ENCODE measurements around the gene PTPN6. TPM values are rescaled to one million over a fixed set of nuclear protein-coding genes. Genes with fewer than 3 reads are reported as not detected.

Gene PTPN6
- total and polyA plus RNA-seq, 2 of the 8 experiments (the other 6 are each of a cell fraction or from before 2014, with no cell fraction given), result 16.3 to 28.4 TPM

- no peaks in the 10 kb centered on the region for H3K27me3 ChIP-seq (replicated peaks in 1 of 4; ENCODE audit: control insufficient read depth in 3 of 4, extremely low read depth in 1 of 4, insufficient read depth in 3 of 4, low read length in 3 of 4)
- no peak overlapping the region for H4K8ac ChIP-seq (ENCODE audit: extremely low read depth, insufficient read depth, low read length)
- H2AFZ ChIP-seq (ENCODE audit: low read length), result no peak overlapping the region
- H3K9me3 ChIP-seq (ENCODE audit: insufficient read depth in 2 of 2, low read depth in 1 of 2, low read length in 1 of 2), result no peaks in the 10 kb centered on the region
- H4K5ac ChIP-seq (ENCODE audit: insufficient read length, low read depth, low read length), result peak overlapping the region; percentile 42
- peak overlapping the region; percentile 97 for H2BK5ac ChIP-seq (ENCODE audit: low read depth, low read length)
- H3K56ac ChIP-seq (replicated peaks; ENCODE audit: insufficient read length, low read depth, low read length), result peak overlapping the region; percentile 86
- H2BK15ac ChIP-seq (ENCODE audit: low read length), result peak overlapping the region; percentile 88; the same call in 1 of the 2 replicates
- peaks cover 16% of the 10 kb centered on the region; the same call in 1 of the 2 replicates for H3K23me2 ChIP-seq (ENCODE audit: low read depth, low read length)
- H3K14ac ChIP-seq (ENCODE audit: insufficient read length), result no peak overlapping the region
- H3K4ac ChIP-seq (replicated peaks; ENCODE audit: insufficient read length, low read depth, low read length), result peak overlapping the region; percentile 80
- peak overlapping the region; percentile 92 for H3K18ac ChIP-seq (ENCODE audit: extremely low read depth, low read length)
- H2AK5ac ChIP-seq (ENCODE audit: low read depth, low read length), result no peak overlapping the region; the same call in none of the 2 replicates
- WGBS, 2 experiments (ENCODE audit: extremely low coverage in 1 of 2, insufficient coverage in 1 of 2, insufficient read length in 1 of 2, insufficient replicate concordance in 2 of 2, low coverage in 1 of 2, low lambda C conversion rate in 2 of 2, missing lambda C conversion rate in 1 of 2), result 2% methylated on average over 19 of the region's 32 CpGs; no CpG with 5 or more reads in 1 of the 2 experiments
- peaks cover 21 to 33% (median 23%) of the 10 kb centered on the region in 4 experiments for H3K36me3 ChIP-seq (ENCODE audit: control insufficient read depth in 2 of 4, insufficient read depth in 4 of 4, low read length in 3 of 4)
- H3K4me3 ChIP-seq (ENCODE audit: extremely low read depth in 1 of 4, insufficient read depth in 2 of 4, low read depth in 3 of 4, low read length in 4 of 4), result peak overlapping the region; percentile 68 to 90 (median 82)
- H2BK20ac ChIP-seq (ENCODE audit: low read length), result no peak overlapping the region
- H2BK120ac ChIP-seq (replicated peaks; ENCODE audit: low read depth, low read length), result no peak overlapping the region
- no peaks in the 10 kb centered on the region for H3K79me1 ChIP-seq (ENCODE audit: low read depth, low read length)
- peak in 1 of 2 experiments; percentile 91 for DNase-seq (ENCODE audit: low read depth in 1 of 2, low spot score in 2 of 2)
- POLR2A ChIA-PET (ENCODE audit: partially characterized antibody), result interaction anchor here (0.7 to 44.0 kb wide), 12 partner anchors 6 to 200 kb away, joined by 3 to 1596 read pairs (median 6); partner anchors contain the start of genes ATN1, C12orf57, C1RL and CDCA3
- peak overlapping the region; percentile 70 to 91 (median 81) for H3K9ac ChIP-seq (replicated peaks in 1 of 4; ENCODE audit: extremely low read depth in 1 of 4, low read depth in 3 of 4, low read length in 3 of 4)
- H2BK12ac ChIP-seq (ENCODE audit: low read depth, low read length), result peak overlapping the region; percentile 80; the same call in 1 of the 2 replicates
- no peak overlapping the region for H3K23ac ChIP-seq (ENCODE audit: insufficient read length)
- peak overlapping the region; percentile 57 for H4K91ac ChIP-seq (replicated peaks; ENCODE audit: insufficient read length, low read length)
- H3K4me1 ChIP-seq (replicated peaks in 1 of 4; ENCODE audit: control insufficient read depth in 3 of 4, insufficient read depth in 4 of 4, low read length in 3 of 4), result peaks cover 12 to 39% (median 30%) of the 10 kb centered on the region in 4 experiments
- no peak for FAIRE-seq
- H3K4me2 ChIP-seq (ENCODE audit: insufficient read depth in 1 of 2, low read depth in 2 of 2, low read length in 2 of 2), result peak overlapping the region; percentile 66 to 93
- CTCF ChIA-PET (ENCODE audit: partially characterized antibody), result interaction anchor here (0.7 to 12.2 kb wide), 28 partner anchors 11 to 226 kb away, joined by 3 to 277 read pairs (median 4); partner anchors contain the start of genes C12orf57, C1R, PTPN6 and RNU7-1
- peaks cover under 1% of the 10 kb centered on the region in 2 experiments for H4K20me1 ChIP-seq (replicated peaks in 1 of 2; ENCODE audit: control insufficient read depth in 1 of 2, insufficient read depth in 2 of 2, low read length in 2 of 2)
- peaks cover 0 to 17% of the 10 kb centered on the region in 2 experiments; a peak in 2 of 4 replicates for H3K79me2 ChIP-seq (ENCODE audit: control insufficient read depth in 1 of 2, insufficient read depth in 2 of 2, low read length in 2 of 2)
- H3K27ac ChIP-seq (ENCODE audit: low read depth, low read length), result peak overlapping the region; percentile 82
- peak; percentile 45 for TF ChIP-seq POLR2AphosphoS5 (IDR thresholded peaks at IDR 0.05; ENCODE audit: low read depth, low read length)
- TF ChIP-seq E2F6 (IDR thresholded peaks at IDR 0.05), result 0 out of 2 replicates have a peak, but pooled peaks have one; percentile 30
- TF ChIP-seq, protein P1, sequence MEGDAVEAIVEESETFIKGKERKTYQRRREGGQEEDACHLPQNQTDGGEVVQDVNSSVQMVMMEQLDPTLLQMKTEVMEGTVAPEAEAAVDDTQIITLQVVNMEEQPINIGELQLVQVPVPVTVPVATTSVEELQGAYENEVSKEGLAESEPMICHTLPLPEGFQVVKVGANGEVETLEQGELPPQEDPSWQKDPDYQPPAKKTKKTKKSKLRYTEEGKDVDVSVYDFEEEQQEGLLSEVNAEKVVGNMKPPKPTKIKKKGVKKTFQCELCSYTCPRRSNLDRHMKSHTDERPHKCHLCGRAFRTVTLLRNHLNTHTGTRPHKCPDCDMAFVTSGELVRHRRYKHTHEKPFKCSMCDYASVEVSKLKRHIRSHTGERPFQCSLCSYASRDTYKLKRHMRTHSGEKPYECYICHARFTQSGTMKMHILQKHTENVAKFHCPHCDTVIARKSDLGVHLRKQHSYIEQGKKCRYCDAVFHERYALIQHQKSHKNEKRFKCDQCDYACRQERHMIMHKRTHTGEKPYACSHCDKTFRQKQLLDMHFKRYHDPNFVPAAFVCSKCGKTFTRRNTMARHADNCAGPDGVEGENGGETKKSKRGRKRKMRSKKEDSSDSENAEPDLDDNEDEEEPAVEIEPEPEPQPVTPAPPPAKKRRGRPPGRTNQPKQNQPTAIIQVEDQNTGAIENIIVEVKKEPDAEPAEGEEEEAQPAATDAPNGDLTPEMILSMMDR (IDR thresholded peaks at IDR 0.05; ENCODE audit: control extremely low read depth in 1 of 3, insufficient read depth in 1 of 3, low read depth in 1 of 3, low read length in 3 of 3), result peak in 1 of 3 experiments; percentile 10; a peak in 1 of 4 replicates
- TF ChIP-seq, protein P2, sequence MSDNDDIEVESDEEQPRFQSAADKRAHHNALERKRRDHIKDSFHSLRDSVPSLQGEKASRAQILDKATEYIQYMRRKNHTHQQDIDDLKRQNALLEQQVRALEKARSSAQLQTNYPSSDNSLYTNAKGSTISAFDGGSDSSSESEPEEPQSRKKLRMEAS (IDR thresholded peaks at IDR 0.05), result peak; percentile 51; the same call in 1 of the 2 replicates
- TF ChIP-seq TCF12 (IDR thresholded peaks at IDR 0.05; ENCODE audit: low read depth, low read length), result peak; percentile 85; the same call in 1 of the 2 replicates
- TF ChIP-seq TEAD4 (IDR thresholded peaks at IDR 0.05; ENCODE audit: low read depth, low read length), result no peak
- peak; percentile 68; the same call in 1 of the 2 replicates for TF ChIP-seq TAF1 (IDR thresholded peaks at IDR 0.05; ENCODE audit: low read depth, low read length)
Measured at GRCh38 chr12:6963016-6963731, 12.0 kb downstream of the PTPN6 start.
